ENCODE results near the gene ITGA5.

Gene ITGA5

GRCh38 chr12:54376596-54376995 lies 42.5 kb downstream of the ITGA5 start:
- no peak for TF ChIP-seq CTCF (IDR thresholded peaks at IDR 0.05; ENCODE audit: insufficient read depth, low read depth, low read length, missing control alignments)
- no peak overlapping the region for H3K4me3 ChIP-seq (ENCODE audit: low read depth, low read length)
- no peak for DNase-seq (ENCODE audit: low read depth)

GRCh38 chr12:54375259-54375579 lies 43.8 kb downstream of the ITGA5 start:
- no peak overlapping the region for H3K4me3 ChIP-seq (ENCODE audit: low read depth, low read length)
- no peak for DNase-seq (ENCODE audit: low read depth)
- no peak for TF ChIP-seq CTCF (IDR thresholded peaks at IDR 0.05; ENCODE audit: insufficient read depth, low read depth, low read length, missing control alignments)

DNA sequence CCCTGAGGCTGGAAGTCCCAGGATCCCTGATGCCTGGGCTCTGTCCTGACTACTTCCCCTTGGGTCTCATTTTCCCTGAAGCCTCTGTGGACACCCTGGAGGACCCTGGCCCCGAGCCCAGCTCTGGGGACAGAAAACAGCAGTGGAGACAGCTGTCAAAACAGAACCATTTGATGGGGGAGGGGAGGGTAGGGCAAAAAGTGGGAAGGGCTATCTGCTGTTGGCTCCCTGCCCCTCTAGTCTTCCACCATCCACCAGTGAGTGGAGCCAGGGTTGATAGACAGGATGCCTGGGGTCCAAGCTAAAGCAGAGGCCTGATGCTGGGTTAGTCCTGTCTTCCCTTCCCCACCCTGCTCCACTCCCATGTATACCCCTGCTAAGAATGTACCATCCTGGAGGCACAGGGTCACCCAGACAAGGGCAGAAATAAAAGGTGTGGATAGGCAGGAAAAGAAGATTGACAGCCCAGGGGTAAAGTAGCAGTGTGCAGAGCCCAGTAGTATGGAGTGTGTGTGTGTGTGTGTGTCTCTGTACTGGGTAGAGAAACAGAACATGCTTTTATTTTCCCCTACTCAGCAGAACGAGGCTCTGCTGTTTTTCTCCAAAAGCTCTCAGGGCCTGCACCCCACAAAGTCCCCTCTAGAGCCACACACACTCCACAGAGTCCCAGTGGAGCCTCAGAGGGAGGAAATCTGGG lies 44.4 kb downstream of the ITGA5 start:
- H3K4me3 ChIP-seq (ENCODE audit: low read depth, low read length): no peak overlapping the region
- no peak for TF ChIP-seq CTCF (IDR thresholded peaks at IDR 0.05; ENCODE audit: insufficient read depth, low read depth, low read length, missing control alignments)
- no peak for DNase-seq (ENCODE audit: low read depth)

GRCh38 chr12:54373649-54374561 lies 45.2 kb downstream of the ITGA5 start:
- TF ChIP-seq CTCF (IDR thresholded peaks at IDR 0.05; ENCODE audit: insufficient read depth, low read depth, low read length, missing control alignments): no peak
- DNase-seq (ENCODE audit: low read depth): no peak
- H3K4me3 ChIP-seq (ENCODE audit: low read depth, low read length): no peak overlapping the region

DNA sequence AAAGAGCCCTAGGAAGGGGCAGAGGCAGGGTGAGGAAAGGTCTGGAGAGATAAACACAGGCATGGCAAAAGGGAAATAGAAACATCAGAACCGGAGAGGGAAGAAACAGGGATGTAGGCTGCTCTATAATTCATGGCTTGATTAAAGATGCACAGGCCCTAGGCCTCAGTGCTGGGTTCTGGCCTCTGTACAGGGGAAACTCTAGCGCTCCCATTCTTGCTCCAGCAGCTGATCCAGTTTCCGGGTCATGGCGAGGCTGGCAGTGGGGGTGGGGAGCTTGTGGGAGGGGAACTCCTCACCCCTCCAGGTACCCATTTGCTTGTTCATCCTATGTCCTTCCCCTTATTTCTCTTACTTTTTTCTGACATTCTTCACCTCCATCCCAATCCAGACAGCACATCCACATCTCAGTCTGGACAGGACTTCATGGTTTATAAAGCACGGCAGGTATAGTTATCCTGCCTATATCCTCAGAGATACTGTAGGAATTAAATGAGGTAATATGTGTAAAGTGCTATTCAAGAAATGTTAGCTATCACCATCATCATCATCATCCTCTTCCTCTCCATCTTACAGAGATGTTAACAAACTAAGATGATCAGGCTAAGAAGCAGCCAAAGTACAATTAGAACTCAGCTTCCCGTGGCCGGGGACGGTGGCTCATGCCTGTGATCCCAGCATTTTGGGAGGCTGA lies 46.8 kb downstream of the ITGA5 start:
- DNase-seq (ENCODE audit: low read depth): no peak
- no peak for TF ChIP-seq CTCF (IDR thresholded peaks at IDR 0.05; ENCODE audit: insufficient read depth, low read depth, low read length, missing control alignments)
- H3K4me3 ChIP-seq (ENCODE audit: low read depth, low read length): no peak overlapping the region

- H3K4me3 ChIP-seq (ENCODE audit: low read depth, low read length): no peak overlapping the region
- no peak for TF ChIP-seq CTCF (IDR thresholded peaks at IDR 0.05; ENCODE audit: insufficient read depth, low read depth, low read length, missing control alignments)
- no peak for DNase-seq (ENCODE audit: low read depth)
Observed at GRCh38 chr12:54371328-54372112, 47.5 kb downstream of the ITGA5 start.
